Measurements from ENCODE around the gene ATG10.

DNA sequence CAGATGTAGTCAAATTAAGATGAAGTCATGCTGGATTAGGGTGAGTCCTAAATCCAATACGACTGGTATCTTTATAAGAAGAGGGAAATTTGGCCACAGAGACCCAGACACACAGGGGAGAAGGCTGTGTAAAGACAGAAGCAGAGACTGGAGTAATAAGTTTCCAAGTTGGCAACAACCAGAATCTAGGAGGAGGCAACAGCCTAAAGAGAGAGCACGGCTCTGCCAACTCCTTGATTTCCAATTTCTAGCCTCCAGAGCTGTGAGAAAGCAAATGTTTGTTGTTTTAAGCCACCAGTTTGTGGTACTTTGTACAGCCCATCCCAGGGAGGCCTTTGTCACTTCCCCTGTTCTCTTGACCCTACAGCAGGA lies 74.4 kb downstream of the ATG10 start:
- TF ChIP-seq POLR2A (IDR thresholded peaks at IDR 0.05; ENCODE audit: extremely low read depth, insufficient read length): no peak
- TF ChIP-seq, protein P1, sequence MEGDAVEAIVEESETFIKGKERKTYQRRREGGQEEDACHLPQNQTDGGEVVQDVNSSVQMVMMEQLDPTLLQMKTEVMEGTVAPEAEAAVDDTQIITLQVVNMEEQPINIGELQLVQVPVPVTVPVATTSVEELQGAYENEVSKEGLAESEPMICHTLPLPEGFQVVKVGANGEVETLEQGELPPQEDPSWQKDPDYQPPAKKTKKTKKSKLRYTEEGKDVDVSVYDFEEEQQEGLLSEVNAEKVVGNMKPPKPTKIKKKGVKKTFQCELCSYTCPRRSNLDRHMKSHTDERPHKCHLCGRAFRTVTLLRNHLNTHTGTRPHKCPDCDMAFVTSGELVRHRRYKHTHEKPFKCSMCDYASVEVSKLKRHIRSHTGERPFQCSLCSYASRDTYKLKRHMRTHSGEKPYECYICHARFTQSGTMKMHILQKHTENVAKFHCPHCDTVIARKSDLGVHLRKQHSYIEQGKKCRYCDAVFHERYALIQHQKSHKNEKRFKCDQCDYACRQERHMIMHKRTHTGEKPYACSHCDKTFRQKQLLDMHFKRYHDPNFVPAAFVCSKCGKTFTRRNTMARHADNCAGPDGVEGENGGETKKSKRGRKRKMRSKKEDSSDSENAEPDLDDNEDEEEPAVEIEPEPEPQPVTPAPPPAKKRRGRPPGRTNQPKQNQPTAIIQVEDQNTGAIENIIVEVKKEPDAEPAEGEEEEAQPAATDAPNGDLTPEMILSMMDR (IDR thresholded peaks at IDR 0.05; ENCODE audit: low read depth, low read length): no peak
- TF ChIP-seq, protein P2, sequence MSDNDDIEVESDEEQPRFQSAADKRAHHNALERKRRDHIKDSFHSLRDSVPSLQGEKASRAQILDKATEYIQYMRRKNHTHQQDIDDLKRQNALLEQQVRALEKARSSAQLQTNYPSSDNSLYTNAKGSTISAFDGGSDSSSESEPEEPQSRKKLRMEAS (IDR thresholded peaks at IDR 0.05; ENCODE audit: low read depth, low read length): no peak
